HepG2 (cell line): ENCODE data around the gene SLC25A33. TPM values are rescaled to one million over a fixed set of nuclear protein-coding genes. Genes with fewer than 3 reads are reported as not detected.

Experiments used
- CREB3 ChIP-seq: sonication (generic); formaldehyde crosslinking; IDR thresholded peaks from 2 replicates; pipeline ENCODE4 v1.5.0; 2020; ENCODE audit warnings: missing genetic modification reagents
- EZH2 ChIP-seq: conservative IDR thresholded peaks from 2 replicates; pipeline ENCODE4 v1.6.1; 2012; ENCODE audit warnings: mild to moderate bottlenecking, low read depth, low read length, moderate library complexity
- FOSL1 ChIP-seq: sonication (generic); formaldehyde crosslinking; IDR thresholded peaks from 2 replicates; pipeline ENCODE4 v1.9.0; 2021; ENCODE audit warnings: missing genetic modification reagents, borderline replicate concordance
- GPN1 ChIP-seq: sonication (generic); formaldehyde crosslinking; IDR thresholded peaks from 2 replicates; pipeline ENCODE4 v1.5.1; 2020; ENCODE audit warnings: missing genetic modification reagents, borderline replicate concordance
- KLF11 ChIP-seq: IDR thresholded peaks from 2 replicates; pipeline ENCODE4 v1.6.1; 2016; ENCODE audit warnings: missing compliant biosample characterization
- PAX8 ChIP-seq: sonication (generic); formaldehyde crosslinking; IDR thresholded peaks from 2 replicates; pipeline ENCODE4 v1.8.0; 2022; ENCODE audit warnings: mild to moderate bottlenecking, missing genetic modification reagents, borderline replicate concordance
- PLSCR1 ChIP-seq: sonication (generic); formaldehyde crosslinking; IDR thresholded peaks from 2 replicates; pipeline ENCODE4 v1.5.0; 2020; ENCODE audit warnings: missing genetic modification reagents, mild to moderate bottlenecking, borderline replicate concordance
- RBAK ChIP-seq: sonication (generic); formaldehyde crosslinking; IDR thresholded peaks from 2 replicates; pipeline ENCODE4 v1.5.1; 2020; ENCODE audit warnings: mild to moderate bottlenecking, missing genetic modification reagents
- SNAPC4 ChIP-seq: sonication (generic); formaldehyde crosslinking; IDR thresholded peaks from 2 replicates; pipeline ENCODE4 v1.4.0; 2020; ENCODE audit warnings: mild to moderate bottlenecking, missing genetic modification reagents
- TGIF2 ChIP-seq: IDR thresholded peaks from 2 replicates; pipeline ENCODE4 v1.6.1; 2016; ENCODE audit warnings: control low read depth, missing compliant biosample characterization
- ZMAT3 ChIP-seq: sonication (generic); formaldehyde crosslinking; conservative IDR thresholded peaks from 2 replicates; pipeline ENCODE4 v1.7.0; 2021; ENCODE audit warnings: missing genetic modification reagents
- ZNF235 ChIP-seq: sonication (generic); formaldehyde crosslinking; IDR thresholded peaks from 2 replicates; pipeline ENCODE4 v1.8.1; 2023; ENCODE audit warnings: mild to moderate bottlenecking, missing genetic modification reagents, borderline replicate concordance
- ZNF44 ChIP-seq: sonication (generic); formaldehyde crosslinking; IDR thresholded peaks from 2 replicates; pipeline ENCODE4 v1.5.1; 2020; ENCODE audit warnings: mild to moderate bottlenecking, missing genetic modification reagents
- ZNF564 ChIP-seq: sonication (generic); formaldehyde crosslinking; IDR thresholded peaks from 2 replicates; pipeline ENCODE4 v1.8.1; 2023; ENCODE audit warnings: mild to moderate bottlenecking, missing genetic modification reagents
- ZNF569 ChIP-seq: sonication (generic); formaldehyde crosslinking; IDR thresholded peaks from 2 replicates; pipeline ENCODE4 v1.5.0; 2020; ENCODE audit warnings: mild to moderate bottlenecking, missing genetic modification reagents, moderate library complexity, borderline replicate concordance
- ZNF639 ChIP-seq: conservative IDR thresholded peaks from 2 replicates; pipeline ENCODE4 v1.6.1; 2018; ENCODE audit warnings: missing genetic modification reagents
- ZNF674 ChIP-seq: sonication (generic); formaldehyde crosslinking; IDR thresholded peaks from 2 replicates; pipeline ENCODE4 v1.5.0; 2020; ENCODE audit warnings: low read depth, mild to moderate bottlenecking, missing genetic modification reagents
- ZNF724P ChIP-seq: sonication (generic); formaldehyde crosslinking; IDR thresholded peaks from 2 replicates; pipeline ENCODE4 v1.8.0; 2022; ENCODE audit warnings: missing genetic modification reagents, borderline replicate concordance
- ZNF776 ChIP-seq: sonication (generic); formaldehyde crosslinking; IDR thresholded peaks from 2 replicates; pipeline ENCODE4 v1.4.0; 2020; ENCODE audit warnings: mild to moderate bottlenecking, missing genetic modification reagents
- ZNF784 ChIP-seq: sonication (generic); formaldehyde crosslinking; IDR thresholded peaks from 2 replicates; pipeline ENCODE4 v1.5.1; 2020; ENCODE audit warnings: missing genetic modification reagents, mild to moderate bottlenecking, borderline replicate concordance
- ZNF878 ChIP-seq: sonication (generic); formaldehyde crosslinking; IDR thresholded peaks from 2 replicates; pipeline ENCODE4 v1.8.1; 2023; ENCODE audit warnings: mild to moderate bottlenecking, missing genetic modification reagents, moderate library complexity
- polyA plus RNA-seq, 8 experiments: library from polyadenylated mRNA; depleted of rRNA in 3 of 8; stranded (reverse) in 7 of 8; unstranded in 1 of 8; fragments of >200 nt; fragmentation: Illumina TruSeq in 4 of 8; extraction: Trizol in 4 of 8; gene quantifications; 2 replicates each; pipeline versions ENCODE4 v1.2.1 to v1.2.3, GENCODE V29; 2011 to 2016; ENCODE audit warnings: low read depth in 4 of 8, missing spikeins in 1 of 8, mixed read lengths in 1 of 8; ENCODE audit not compliant: insufficient read depth in 1 of 8
- total RNA-seq, 5 experiments: library from RNA; depleted of rRNA; stranded (reverse); fragments of >200 nt; fragmentation: Illumina TruSeq; extraction: Trizol; gene quantifications; 2 replicates each; pipeline ENCODE4 v1.2.3, GENCODE V29; 2016; ENCODE audit warnings: low read depth in 1 of 5

Gene SLC25A33
- total and polyA plus RNA-seq, 2 of the 13 experiments (the other 11 are each of a cell fraction or from before 2014, with no cell fraction given): 15.4 to 50.3 TPM

- TF ChIP-seq CREB3 (no peak), ZNF639 (CRISPR knock-in tag) (0 out of 2 replicates have a peak, but pooled peaks have one; percentile 40), ZNF724P (CRISPR knock-in tag) (no peak; the same call in 1 of the 2 replicates), KLF11 (CRISPR knock-in tag) (no peak), RBAK (no peak), TGIF2 (peak; percentile 91), ZNF776 (no peak), PAX8 (CRISPR knock-in tag) (no peak), ZMAT3 (CRISPR knock-in tag) (peak; percentile 27; the same call in 1 of the 2 replicates), ZNF674 (CRISPR knock-in tag) (no peak), EZH2 (no peak), PLSCR1 (CRISPR knock-in tag) (no peak), ZNF569 (CRISPR knock-in tag) (no peak), FOSL1 (CRISPR knock-in tag) (no peak), ZNF564 (CRISPR knock-in tag) (peak; percentile 27; the same call in 1 of the 2 replicates), ZNF784 (CRISPR knock-in tag) (no peak), GPN1 (CRISPR knock-in tag) (no peak), ZNF878 (CRISPR knock-in tag) (peak; percentile 69; the same call in 1 of the 2 replicates), SNAPC4 (CRISPR knock-in tag) (no peak; the same call in 1 of the 2 replicates), ZNF235 (CRISPR knock-in tag) (no peak), ZNF44 (CRISPR knock-in tag) (no peak)
Observed at GRCh38 chr1:9553736-9554144, 14.5 kb downstream of the SLC25A33 start (continued).
